Mucosa of descending colon (tissue), 3 donors: ENCODE data around the gene TLE2. TPM values are rescaled to one million over a fixed set of nuclear protein-coding genes. Genes with fewer than 3 reads are reported as not detected.
A peak's percentile ranks its signal among the peaks of the same experiment; 100 is the strongest.
"Not testable (repeated sequence)": the region's sequence is repeated elsewhere in the genome, so short reads cannot be mapped to it uniquely, and the experiment has no call there.

ENCODE experiments used
- ATAC-seq: fragments of 200-7000 bp; cut with Tn5 transposase; one replicate; pipeline ENCODE4 v1.9.1; 2020; ENCODE audit warnings: mild to moderate bottlenecking, moderate library complexity
- DNase-seq, 3 donors: peaks; one replicate each; pipeline ENCODE4 v3.0.0-alpha.2; 2020
- H3K36me3 ChIP-seq: fragments of 200-600 bp; one replicate; pipeline ENCODE4 v1.8.0; 2021; ENCODE audit warnings: low read depth, mild to moderate bottlenecking
- H3K4me1 ChIP-seq: fragments of 200-600 bp; one replicate; pipeline ENCODE4 v1.8.0; 2021; ENCODE audit warnings: low read depth, mild to moderate bottlenecking
- H3K4me3 ChIP-seq: fragments of 200-600 bp; one replicate; pipeline ENCODE4 v1.8.0; 2021; ENCODE audit warnings: mild to moderate bottlenecking
- H3K9me3 ChIP-seq: fragments of 200-600 bp; one replicate; pipeline ENCODE4 v1.8.0; 2021; ENCODE audit warnings: mild to moderate bottlenecking
- intact Hi-C, 2 donors: fragments of 100-400 bp; cut with DNase I in 1 of 2; cut with micrococcal nuclease in 1 of 2; formaldehyde crosslinking; loops; one replicate each; pipeline versions ENCODE4 v1.11.0 to v1.11.1; 2022; cut with DNase I, micrococcal nuclease
- total RNA-seq, 3 donors: library from RNA; stranded (reverse); fragmentation: NEBNext Ultra II Directional in 2 of 3; extraction: Animal tissue kit (Norgen Biotek cat#: 25700) in 2 of 3; gene quantifications; one replicate each; pipeline versions ENCODE4 v1.2.1 to v1.2.4, GENCODE V29; 2021 to 2023
- TF ChIP-seq, protein P1 (sequence below): fragments of 200-600 bp; IDR thresholded peaks from one replicate; pipeline ENCODE4 v1.8.0; 2022; ENCODE audit warnings: antibody characterized with exemption, mild to moderate bottlenecking
- donor health status: DM: no; HTN: no; CAD: no; lungs with moderate emphysema.
- donor health status: DM: no; HTN: no; CAD: no.
- donor health status: DM: no; HTN: yes; CAD: no.

The TLE2 gene
- total RNA-seq, 3 donors from 2014 or later, result 40.0 to 66.5 (median 63.5) TPM

DNA sequence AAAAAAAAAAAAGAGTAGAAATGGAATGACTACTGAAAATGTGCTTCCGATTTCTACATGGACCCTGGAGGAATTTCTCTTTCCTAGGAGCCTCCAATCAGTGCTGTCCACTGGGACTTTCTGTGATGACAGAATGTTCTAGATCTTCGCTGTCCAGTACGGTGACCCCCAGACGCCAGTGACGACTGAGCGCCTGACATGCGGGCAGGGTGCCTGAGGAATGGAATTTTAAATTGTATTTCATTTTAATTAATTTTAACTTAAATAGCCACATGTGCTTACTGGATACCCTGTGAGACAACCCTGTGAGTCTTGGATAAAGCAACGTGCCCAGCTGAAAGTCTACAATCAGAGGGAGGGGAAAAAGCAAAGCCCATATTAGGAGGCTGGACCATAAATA, 55.9 kb downstream of the TLE2 start:
- DNase-seq (no peak), ATAC-seq (no peak)
- TF ChIP-seq, protein P1, sequence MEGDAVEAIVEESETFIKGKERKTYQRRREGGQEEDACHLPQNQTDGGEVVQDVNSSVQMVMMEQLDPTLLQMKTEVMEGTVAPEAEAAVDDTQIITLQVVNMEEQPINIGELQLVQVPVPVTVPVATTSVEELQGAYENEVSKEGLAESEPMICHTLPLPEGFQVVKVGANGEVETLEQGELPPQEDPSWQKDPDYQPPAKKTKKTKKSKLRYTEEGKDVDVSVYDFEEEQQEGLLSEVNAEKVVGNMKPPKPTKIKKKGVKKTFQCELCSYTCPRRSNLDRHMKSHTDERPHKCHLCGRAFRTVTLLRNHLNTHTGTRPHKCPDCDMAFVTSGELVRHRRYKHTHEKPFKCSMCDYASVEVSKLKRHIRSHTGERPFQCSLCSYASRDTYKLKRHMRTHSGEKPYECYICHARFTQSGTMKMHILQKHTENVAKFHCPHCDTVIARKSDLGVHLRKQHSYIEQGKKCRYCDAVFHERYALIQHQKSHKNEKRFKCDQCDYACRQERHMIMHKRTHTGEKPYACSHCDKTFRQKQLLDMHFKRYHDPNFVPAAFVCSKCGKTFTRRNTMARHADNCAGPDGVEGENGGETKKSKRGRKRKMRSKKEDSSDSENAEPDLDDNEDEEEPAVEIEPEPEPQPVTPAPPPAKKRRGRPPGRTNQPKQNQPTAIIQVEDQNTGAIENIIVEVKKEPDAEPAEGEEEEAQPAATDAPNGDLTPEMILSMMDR, result no peak
- H3K36me3 ChIP-seq, result no peaks in the 10 kb centered on the region
- intact Hi-C loops, result no loop called here
- H3K4me3 ChIP-seq, result no peak overlapping the region
- peaks cover 13% of the 10 kb centered on the region for H3K4me1 ChIP-seq
- no peaks in the 10 kb centered on the region for H3K9me3 ChIP-seq

GRCh38 chr19:2970201-2970835, 58.8 kb downstream of the TLE2 start:
- no peak for ATAC-seq
- intact Hi-C loops, result no loop called here
- no peak for DNase-seq
- Histone ChIP-seq H3K9me3 (no peaks in the 10 kb centered on the region), H3K4me1 (peaks cover 3% of the 10 kb centered on the region), H3K36me3 (no peaks in the 10 kb centered on the region), H3K4me3 (no peak overlapping the region)
- TF ChIP-seq, protein P1, result no peak

DNA sequence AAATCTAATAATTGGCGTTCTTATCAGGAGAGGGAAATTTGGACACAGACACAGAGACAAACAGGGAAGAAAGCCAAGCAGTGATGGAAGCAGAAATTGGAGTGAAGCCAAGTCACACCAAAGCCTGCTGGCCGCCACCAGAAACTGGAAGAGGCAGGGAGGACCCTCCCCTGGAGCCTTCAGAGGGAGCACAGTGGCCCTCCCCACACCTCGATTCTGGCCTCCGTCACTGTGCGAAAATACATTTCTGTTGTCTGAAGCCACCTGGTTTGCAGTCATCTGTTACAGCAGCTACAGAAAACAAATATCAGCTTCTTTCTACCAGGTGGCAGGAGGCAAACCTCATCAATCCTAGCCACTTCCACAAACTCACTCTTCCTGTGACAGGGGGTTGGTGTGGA, 60.0 kb downstream of the TLE2 start:
- peak; percentile 62 for ATAC-seq
- TF ChIP-seq, protein P1, result no peak
- peak in 1 of 3 donors; percentile 42 for DNase-seq
- intact Hi-C loops, result loop anchor here (10.0 kb wide), 2 partner anchors 136 to 196 kb away; no protein-coding TSS in a partner anchor
- H3K9me3 ChIP-seq, result no peaks in the 10 kb centered on the region
- no peaks in the 10 kb centered on the region for H3K36me3 ChIP-seq
- H3K4me3 ChIP-seq, result no peak overlapping the region
- H3K4me1 ChIP-seq, result peaks cover 3% of the 10 kb centered on the region

GRCh38 chr19:2967972-2968371, 61.1 kb downstream of the TLE2 start:
- Histone ChIP-seq H3K4me1 (peaks cover 3% of the 10 kb centered on the region), H3K36me3 (no peaks in the 10 kb centered on the region), H3K4me3 (no peak overlapping the region), H3K9me3 (no peaks in the 10 kb centered on the region)
- TF ChIP-seq, protein P1, result no peak
- ATAC-seq (no peak), DNase-seq (no peak)
- intact Hi-C loops, result loop anchor here (10.0 kb wide), 2 partner anchors 137 to 197 kb away; no protein-coding TSS in a partner anchor

GRCh38 chr19:2964874-2965273, 64.2 kb downstream of the TLE2 start:
- H3K9me3 ChIP-seq, result no peaks in the 10 kb centered on the region
- DNase-seq, result no peak
- H3K4me3 ChIP-seq, result no peak overlapping the region
- H3K4me1 ChIP-seq, result peaks cover 3% of the 10 kb centered on the region
- no peaks in the 10 kb centered on the region for H3K36me3 ChIP-seq
- no peak for ATAC-seq
- TF ChIP-seq, protein P1, result no peak
- intact Hi-C loops, result loop anchor here (10.0 kb wide), 2 partner anchors 140 to 200 kb away; no protein-coding TSS in a partner anchor

GRCh38 chr19:2963631-2964030, 65.4 kb downstream of the TLE2 start:
- DNase-seq, ATAC-seq, H3K9me3 ChIP-seq, H3K4me3 ChIP-seq, H3K4me1 ChIP-seq, H3K36me3 ChIP-seq: not testable (repeated sequence)
- intact Hi-C loops, result loop anchor here (10.0 kb wide), 2 partner anchors 141 to 201 kb away; no protein-coding TSS in a partner anchor
